ENCODE measurements around the gene STXBP4. TPM values are rescaled to one million over a fixed set of nuclear protein-coding genes. Genes with fewer than 3 reads are reported as not detected.

Gene STXBP4
- total RNA-seq, 4 donors from 2014 or later, result 8.0 to 57.6 (median 18.8) TPM

GRCh38 chr17:55054429-55054828 lies 85.9 kb downstream of the STXBP4 start:
- Histone ChIP-seq H3K36me3 (no peaks in the 10 kb centered on the region), H3K4me3 (no peak overlapping the region), H3K27me3 (no peaks in the 10 kb centered on the region), H3K4me1 (no peaks in the 10 kb centered on the region), H3K9me3 (no peaks in the 10 kb centered on the region), H3K27ac (no peak overlapping the region)
- TF ChIP-seq POLR2A (IDR thresholded peaks at IDR 0.05), result no peak
- TF ChIP-seq CTCF (IDR thresholded peaks at IDR 0.05), result no peak
- DNase-seq, result no peak

GRCh38 chr17:55056526-55056925 lies 88.0 kb downstream of the STXBP4 start:
- Histone ChIP-seq H3K4me1 (no peaks in the 10 kb centered on the region), H3K9me3 (no peaks in the 10 kb centered on the region), H3K27me3 (no peaks in the 10 kb centered on the region), H3K36me3 (no peaks in the 10 kb centered on the region), H3K27ac (no peak overlapping the region), H3K4me3 (no peak overlapping the region)
- TF ChIP-seq CTCF (IDR thresholded peaks at IDR 0.05) (no peak), POLR2A (IDR thresholded peaks at IDR 0.05) (no peak)
- no peak for DNase-seq

GRCh38 chr17:55057184-55057583 lies 88.6 kb downstream of the STXBP4 start:
- Histone ChIP-seq H3K36me3 (no peaks in the 10 kb centered on the region), H3K4me3 (no peak overlapping the region), H3K9me3 (no peaks in the 10 kb centered on the region), H3K27me3 (no peaks in the 10 kb centered on the region), H3K27ac (no peak overlapping the region), H3K4me1 (no peaks in the 10 kb centered on the region)
- TF ChIP-seq POLR2A (IDR thresholded peaks at IDR 0.05) (no peak), CTCF (IDR thresholded peaks at IDR 0.05) (no peak)
- DNase-seq, result no peak

- H3K4me3 ChIP-seq, result no peak overlapping the region
- no peak overlapping the region for H3K27ac ChIP-seq
- no peak for DNase-seq
- no peaks in the 10 kb centered on the region for H3K9me3 ChIP-seq
- peaks cover 0 to 6% (median 0%) of the 10 kb centered on the region in 4 donors for H3K4me1 ChIP-seq
- H3K27me3 ChIP-seq, result no peaks in the 10 kb centered on the region
- TF ChIP-seq POLR2A (IDR thresholded peaks at IDR 0.05) (no peak), CTCF (IDR thresholded peaks at IDR 0.05) (no peak)
- no peaks in the 10 kb centered on the region for H3K36me3 ChIP-seq
Observed at GRCh38 chr17:55059724-55060123, 91.2 kb downstream of the STXBP4 start.

GRCh38 chr17:55062921-55063320 lies 94.4 kb downstream of the STXBP4 start:
- Histone ChIP-seq H3K36me3 (no peaks in the 10 kb centered on the region), H3K9me3 (no peaks in the 10 kb centered on the region), H3K4me1 (peaks cover 0 to 6% (median 0%) of the 10 kb centered on the region in 4 donors), H3K27ac (no peak overlapping the region), H3K4me3 (no peak overlapping the region), H3K27me3 (no peaks in the 10 kb centered on the region)
- DNase-seq, result no peak
- TF ChIP-seq POLR2A (IDR thresholded peaks at IDR 0.05) (no peak), CTCF (IDR thresholded peaks at IDR 0.05) (no peak)
